Measurements from ENCODE around the gene CRNKL1. TPM values are rescaled to one million over a fixed set of nuclear protein-coding genes. Genes with fewer than 3 reads are reported as not detected.

The CRNKL1 gene
- polyA plus RNA-seq, 3 donors: 4.0 to 7.4 (median 5.9) TPM

DNA sequence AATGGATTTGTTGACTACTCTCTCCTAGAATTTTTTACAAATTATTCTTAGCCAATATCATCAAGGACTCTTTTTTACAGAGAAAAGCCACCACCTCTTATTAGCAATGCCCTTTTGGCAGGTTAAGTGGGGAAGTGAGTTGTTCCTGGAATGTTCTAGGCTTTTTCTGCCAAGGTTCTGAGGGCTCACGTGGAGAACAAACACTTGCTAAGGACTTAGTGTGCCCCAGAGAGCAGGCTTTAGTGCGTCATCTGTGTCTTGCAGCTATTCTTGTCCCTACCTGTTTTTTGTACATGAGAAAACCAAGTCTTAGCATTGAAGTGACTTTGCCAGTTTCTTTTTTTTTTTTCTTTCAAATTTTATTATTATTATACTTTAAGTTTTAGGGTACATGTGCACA, 33.5 kb upstream of the CRNKL1 start:
- 36% methylated on average over 2 of the region's 2 CpGs for WGBS (ENCODE audit: insufficient coverage)
- no peak for DNase-seq
- Histone ChIP-seq H3K4me2 (replicated peaks; ENCODE audit: extremely low read depth, low read length, poor library complexity, severe bottlenecking) (no peak overlapping the region), H3K4me1 (ENCODE audit: control insufficient read depth in 1 of 2, insufficient read depth in 2 of 2, low read length in 2 of 2) (no peaks in the 10 kb centered on the region), H3K9ac (ENCODE audit: insufficient read depth, low read length, poor library complexity, severe bottlenecking) (no peak overlapping the region), H3K79me2 (ENCODE audit: insufficient read depth, low read length) (no peaks in the 10 kb centered on the region), H3K4me3 (replicated peaks in 1 of 3; ENCODE audit: low read depth in 2 of 3, low read length in 3 of 3) (no peak overlapping the region), H3K27me3 (ENCODE audit: control insufficient read depth in 2 of 2, insufficient read depth in 2 of 2, low read length in 2 of 2) (peaks cover 0 to 2% of the 10 kb centered on the region in 2 donors), H4K20me1 (ENCODE audit: insufficient read depth, low read length) (no peaks in the 10 kb centered on the region), H2AFZ (ENCODE audit: insufficient read depth, low read depth, low read length, poor library complexity, severe bottlenecking) (no peak overlapping the region), H3K9me3 (replicated peaks in 1 of 2; ENCODE audit: control insufficient read depth in 1 of 2, insufficient read depth in 1 of 2, low read length in 2 of 2) (no peaks in the 10 kb centered on the region), H3K36me3 (replicated peaks in 1 of 2; ENCODE audit: control insufficient read depth in 1 of 2, insufficient read depth in 2 of 2, low read length in 2 of 2) (no peaks in the 10 kb centered on the region), H3K27ac (ENCODE audit: low read depth in 1 of 2, low read length in 2 of 2) (no peak overlapping the region)
- Mint-ChIP-seq H3K27ac (no peak overlapping the region), H3K27me3 (ENCODE audit: low read depth in 3 of 3) (peaks cover 0 to 5% (median 3%) of the 10 kb centered on the region in 3 donors), H3K4me1 (peaks cover 7% of the 10 kb centered on the region), H3K9me3 (peaks cover 0 to 2% (median 0%) of the 10 kb centered on the region in 7 donors), H3K4me3 (no peak overlapping the region), H3K36me3 (no peaks in the 10 kb centered on the region)
- intact Hi-C loops (cut with micrococcal nuclease): loop anchor here (2.0 to 10.0 kb wide), 3 partner anchors 319 to 509 kb away; no protein-coding TSS in a partner anchor
- TF ChIP-seq, protein P1, sequence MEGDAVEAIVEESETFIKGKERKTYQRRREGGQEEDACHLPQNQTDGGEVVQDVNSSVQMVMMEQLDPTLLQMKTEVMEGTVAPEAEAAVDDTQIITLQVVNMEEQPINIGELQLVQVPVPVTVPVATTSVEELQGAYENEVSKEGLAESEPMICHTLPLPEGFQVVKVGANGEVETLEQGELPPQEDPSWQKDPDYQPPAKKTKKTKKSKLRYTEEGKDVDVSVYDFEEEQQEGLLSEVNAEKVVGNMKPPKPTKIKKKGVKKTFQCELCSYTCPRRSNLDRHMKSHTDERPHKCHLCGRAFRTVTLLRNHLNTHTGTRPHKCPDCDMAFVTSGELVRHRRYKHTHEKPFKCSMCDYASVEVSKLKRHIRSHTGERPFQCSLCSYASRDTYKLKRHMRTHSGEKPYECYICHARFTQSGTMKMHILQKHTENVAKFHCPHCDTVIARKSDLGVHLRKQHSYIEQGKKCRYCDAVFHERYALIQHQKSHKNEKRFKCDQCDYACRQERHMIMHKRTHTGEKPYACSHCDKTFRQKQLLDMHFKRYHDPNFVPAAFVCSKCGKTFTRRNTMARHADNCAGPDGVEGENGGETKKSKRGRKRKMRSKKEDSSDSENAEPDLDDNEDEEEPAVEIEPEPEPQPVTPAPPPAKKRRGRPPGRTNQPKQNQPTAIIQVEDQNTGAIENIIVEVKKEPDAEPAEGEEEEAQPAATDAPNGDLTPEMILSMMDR (IDR thresholded peaks at IDR 0.05): no peak

DNA sequence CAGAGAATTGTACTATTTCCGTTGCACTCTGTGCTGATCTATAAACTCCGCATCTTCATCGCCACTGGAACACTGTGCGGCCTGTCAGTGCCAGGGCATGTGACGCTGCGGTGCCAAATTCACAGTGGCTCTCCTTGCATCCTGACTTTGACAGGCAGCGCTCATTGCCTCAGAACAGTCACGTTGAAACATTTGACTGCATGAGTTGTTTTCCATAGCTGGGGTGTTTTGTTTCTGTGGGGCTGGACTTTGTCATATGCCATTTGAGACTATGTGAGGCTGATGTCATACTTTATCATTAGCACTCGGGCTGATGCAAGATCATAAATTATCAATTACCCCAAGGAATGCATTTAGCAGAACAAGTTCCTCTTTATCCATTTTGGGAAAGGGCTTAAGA, 32.8 kb upstream of the CRNKL1 start:
- Mint-ChIP-seq H3K4me3 (no peak overlapping the region), H3K4me1 (peaks cover 7% of the 10 kb centered on the region), H3K27me3 (ENCODE audit: low read depth in 3 of 3) (peaks cover 3 to 6% (median 6%) of the 10 kb centered on the region in 3 donors), H3K9me3 (peaks cover 0 to 2% (median 0%) of the 10 kb centered on the region in 7 donors), H3K27ac (no peak overlapping the region), H3K36me3 (no peaks in the 10 kb centered on the region)
- H3K4me3 ChIP-seq (replicated peaks in 1 of 3; ENCODE audit: low read depth in 2 of 3, low read length in 3 of 3): no peak overlapping the region
- intact Hi-C loops (cut with micrococcal nuclease): loop anchor here (2.0 to 10.0 kb wide), 3 partner anchors 320 to 510 kb away; no protein-coding TSS in a partner anchor
- no peak overlapping the region for H3K9ac ChIP-seq (ENCODE audit: insufficient read depth, low read length, poor library complexity, severe bottlenecking)
- 97% methylated on average over 6 of the region's 9 CpGs for WGBS (ENCODE audit: insufficient coverage)
- no peaks in the 10 kb centered on the region for H3K4me1 ChIP-seq (ENCODE audit: control insufficient read depth in 1 of 2, insufficient read depth in 2 of 2, low read length in 2 of 2)
- H3K36me3 ChIP-seq (replicated peaks in 1 of 2; ENCODE audit: control insufficient read depth in 1 of 2, insufficient read depth in 2 of 2, low read length in 2 of 2): no peaks in the 10 kb centered on the region
- peaks cover 0 to 2% of the 10 kb centered on the region in 2 donors for H3K27me3 ChIP-seq (ENCODE audit: control insufficient read depth in 2 of 2, insufficient read depth in 2 of 2, low read length in 2 of 2)
- TF ChIP-seq, protein P1 (IDR thresholded peaks at IDR 0.05): no peak
- no peak overlapping the region for H3K27ac ChIP-seq (ENCODE audit: low read depth in 1 of 2, low read length in 2 of 2)
- no peaks in the 10 kb centered on the region for H4K20me1 ChIP-seq (ENCODE audit: insufficient read depth, low read length)
- H3K4me2 ChIP-seq (replicated peaks; ENCODE audit: extremely low read depth, low read length, poor library complexity, severe bottlenecking): no peak overlapping the region
- no peaks in the 10 kb centered on the region for H3K79me2 ChIP-seq (ENCODE audit: insufficient read depth, low read length)
- no peak overlapping the region for H2AFZ ChIP-seq (ENCODE audit: insufficient read depth, low read depth, low read length, poor library complexity, severe bottlenecking)
- H3K9me3 ChIP-seq (replicated peaks in 1 of 2; ENCODE audit: control insufficient read depth in 1 of 2, insufficient read depth in 1 of 2, low read length in 2 of 2): no peaks in the 10 kb centered on the region
- no peak for DNase-seq
